HepG2 (cell line): ENCODE measurements around the gene PTX4.

ENCODE experiments used
- BRF2 ChIP-seq: sonication (generic); formaldehyde crosslinking; IDR thresholded peaks from 2 replicates; pipeline ENCODE4 v1.8.1; 2022; ENCODE audit warnings: mild to moderate bottlenecking, missing genetic modification reagents
- CTCF ChIP-seq: sonication (generic); formaldehyde crosslinking; IDR thresholded peaks from 2 replicates; pipeline ENCODE4 v1.5.0; 2020; ENCODE audit warnings: mild to moderate bottlenecking, missing genetic modification reagents, moderate library complexity
- MZF1 ChIP-seq: sonication (generic); formaldehyde crosslinking; IDR thresholded peaks from 2 replicates; pipeline ENCODE4 v1.8.1; 2023; ENCODE audit warnings: mild to moderate bottlenecking, missing genetic modification reagents, borderline replicate concordance
- RAD51 ChIP-seq: fragments of 450-650 bp; IDR thresholded peaks from 2 replicates; pipeline ENCODE4 v1.6.1; 2016; ENCODE audit warnings: borderline replicate concordance
- SNAPC4 ChIP-seq: sonication (generic); formaldehyde crosslinking; IDR thresholded peaks from 2 replicates; pipeline ENCODE4 v1.4.0; 2020; ENCODE audit warnings: mild to moderate bottlenecking, missing genetic modification reagents
- ZBTB8A ChIP-seq: sonication (generic); formaldehyde crosslinking; IDR thresholded peaks from 2 replicates; pipeline ENCODE4 v1.4.0; 2020; ENCODE audit warnings: mild to moderate bottlenecking, low read depth, missing genetic modification reagents, borderline replicate concordance
- ZZZ3 ChIP-seq: sonication (generic); formaldehyde crosslinking; IDR thresholded peaks from 2 replicates; pipeline ENCODE4 v1.4.0; 2020; ENCODE audit warnings: missing genetic modification reagents, mild to moderate bottlenecking, borderline replicate concordance

GRCh38 chr16:1469693-1470201, 19.0 kb downstream of the PTX4 start:
- no peak for TF ChIP-seq MZF1
- TF ChIP-seq ZBTB8A (CRISPR knock-in tag) = no peak
- no peak for TF ChIP-seq SNAPC4 (CRISPR knock-in tag)
- TF ChIP-seq BRF2 (CRISPR knock-in tag) = no peak
- TF ChIP-seq ZZZ3 = no peak
- no peak for TF ChIP-seq RAD51
- TF ChIP-seq CTCF (CRISPR knock-in tag) = no peak
